ENCODE results near the gene PARP8.

DNA sequence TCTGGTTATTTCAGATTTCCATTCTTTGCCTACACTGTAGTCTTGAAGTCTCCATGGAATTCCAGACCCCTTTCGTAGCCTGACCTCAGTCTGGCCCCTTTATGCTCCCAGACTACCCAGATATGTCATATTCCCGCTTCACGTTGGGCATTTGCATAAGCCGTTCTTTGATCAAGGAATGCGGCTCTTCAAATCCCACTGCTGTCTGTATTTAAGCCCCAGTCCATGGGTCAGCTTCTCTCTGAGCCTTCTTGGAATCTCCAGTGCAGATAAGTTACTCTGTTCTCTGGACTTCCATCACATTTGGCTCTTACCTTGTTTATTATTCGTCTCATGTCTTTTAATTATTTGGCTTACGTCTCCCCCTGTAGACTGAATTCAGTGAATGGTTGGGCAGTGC lies 97.4 kb downstream of the PARP8 start:
- TF ChIP-seq NR1H2 (CRISPR knock-in tag; IDR thresholded peaks at IDR 0.05) (no peak), SP2 (IDR thresholded peaks at IDR 0.05; ENCODE audit: extremely low read depth, low read depth, low read length, poor library complexity, severe bottlenecking) (no peak), ZFP36 (IDR thresholded peaks at IDR 0.05; ENCODE audit: low read depth, low read length, partially characterized antibody) (no peak), RFX5 (IDR thresholded peaks at IDR 0.05; ENCODE audit: low read depth, low read length) (no peak), SMARCA4 (IDR thresholded peaks at IDR 0.05) (no peak), ATF7 (IDR thresholded peaks at IDR 0.05) (no peak), CBX1 (IDR thresholded peaks at IDR 0.05; ENCODE audit: low read depth) (no peak), NFATC3 (IDR thresholded peaks at IDR 0.05) (no peak)
- TF ChIP-seq, protein P1, sequence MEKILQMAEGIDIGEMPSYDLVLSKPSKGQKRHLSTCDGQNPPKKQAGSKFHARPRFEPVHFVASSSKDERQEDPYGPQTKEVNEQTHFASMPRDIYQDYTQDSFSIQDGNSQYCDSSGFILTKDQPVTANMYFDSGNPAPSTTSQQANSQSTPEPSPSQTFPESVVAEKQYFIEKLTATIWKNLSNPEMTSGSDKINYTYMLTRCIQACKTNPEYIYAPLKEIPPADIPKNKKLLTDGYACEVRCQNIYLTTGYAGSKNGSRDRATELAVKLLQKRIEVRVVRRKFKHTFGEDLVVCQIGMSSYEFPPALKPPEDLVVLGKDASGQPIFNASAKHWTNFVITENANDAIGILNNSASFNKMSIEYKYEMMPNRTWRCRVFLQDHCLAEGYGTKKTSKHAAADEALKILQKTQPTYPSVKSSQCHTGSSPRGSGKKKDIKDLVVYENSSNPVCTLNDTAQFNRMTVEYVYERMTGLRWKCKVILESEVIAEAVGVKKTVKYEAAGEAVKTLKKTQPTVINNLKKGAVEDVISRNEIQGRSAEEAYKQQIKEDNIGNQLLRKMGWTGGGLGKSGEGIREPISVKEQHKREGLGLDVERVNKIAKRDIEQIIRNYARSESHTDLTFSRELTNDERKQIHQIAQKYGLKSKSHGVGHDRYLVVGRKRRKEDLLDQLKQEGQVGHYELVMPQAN (IDR thresholded peaks at IDR 0.05; ENCODE audit: borderline replicate concordance) = no peak
- TF ChIP-seq, protein P2, sequence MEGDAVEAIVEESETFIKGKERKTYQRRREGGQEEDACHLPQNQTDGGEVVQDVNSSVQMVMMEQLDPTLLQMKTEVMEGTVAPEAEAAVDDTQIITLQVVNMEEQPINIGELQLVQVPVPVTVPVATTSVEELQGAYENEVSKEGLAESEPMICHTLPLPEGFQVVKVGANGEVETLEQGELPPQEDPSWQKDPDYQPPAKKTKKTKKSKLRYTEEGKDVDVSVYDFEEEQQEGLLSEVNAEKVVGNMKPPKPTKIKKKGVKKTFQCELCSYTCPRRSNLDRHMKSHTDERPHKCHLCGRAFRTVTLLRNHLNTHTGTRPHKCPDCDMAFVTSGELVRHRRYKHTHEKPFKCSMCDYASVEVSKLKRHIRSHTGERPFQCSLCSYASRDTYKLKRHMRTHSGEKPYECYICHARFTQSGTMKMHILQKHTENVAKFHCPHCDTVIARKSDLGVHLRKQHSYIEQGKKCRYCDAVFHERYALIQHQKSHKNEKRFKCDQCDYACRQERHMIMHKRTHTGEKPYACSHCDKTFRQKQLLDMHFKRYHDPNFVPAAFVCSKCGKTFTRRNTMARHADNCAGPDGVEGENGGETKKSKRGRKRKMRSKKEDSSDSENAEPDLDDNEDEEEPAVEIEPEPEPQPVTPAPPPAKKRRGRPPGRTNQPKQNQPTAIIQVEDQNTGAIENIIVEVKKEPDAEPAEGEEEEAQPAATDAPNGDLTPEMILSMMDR (IDR thresholded peaks at IDR 0.05 in 2 of 3, conservative IDR thresholded peaks at IDR 0.05 in 1 of 3; ENCODE audit: insufficient read depth in 2 of 3, low read depth in 1 of 3, low read length in 3 of 3) = no peak
- TF ChIP-seq, protein P3, sequence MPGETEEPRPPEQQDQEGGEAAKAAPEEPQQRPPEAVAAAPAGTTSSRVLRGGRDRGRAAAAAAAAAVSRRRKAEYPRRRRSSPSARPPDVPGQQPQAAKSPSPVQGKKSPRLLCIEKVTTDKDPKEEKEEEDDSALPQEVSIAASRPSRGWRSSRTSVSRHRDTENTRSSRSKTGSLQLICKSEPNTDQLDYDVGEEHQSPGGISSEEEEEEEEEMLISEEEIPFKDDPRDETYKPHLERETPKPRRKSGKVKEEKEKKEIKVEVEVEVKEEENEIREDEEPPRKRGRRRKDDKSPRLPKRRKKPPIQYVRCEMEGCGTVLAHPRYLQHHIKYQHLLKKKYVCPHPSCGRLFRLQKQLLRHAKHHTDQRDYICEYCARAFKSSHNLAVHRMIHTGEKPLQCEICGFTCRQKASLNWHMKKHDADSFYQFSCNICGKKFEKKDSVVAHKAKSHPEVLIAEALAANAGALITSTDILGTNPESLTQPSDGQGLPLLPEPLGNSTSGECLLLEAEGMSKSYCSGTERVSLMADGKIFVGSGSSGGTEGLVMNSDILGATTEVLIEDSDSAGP (CRISPR knock-in tag; IDR thresholded peaks at IDR 0.05) = no peak
